ENCODE measurements around the gene HERC3. TPM values are rescaled to one million over a fixed set of nuclear protein-coding genes. Genes with fewer than 3 reads are reported as not detected.

HERC3 gene
- total and polyA plus RNA-seq, 4 donors, result 5.1 to 22.1 (median 10.0) TPM

GRCh38 chr4:88599298-88599697, 7.0 kb downstream of the HERC3 start:
- H3K36me3 ChIP-seq (ENCODE audit: control insufficient read depth in 4 of 4, insufficient read depth in 3 of 4, low read depth in 1 of 4, low read length in 3 of 4), result peaks cover 2 to 13% (median 4%) of the 10 kb centered on the region in 4 donors
- H3K9ac ChIP-seq (ENCODE audit: low read depth in 1 of 2, low read length in 2 of 2), result no peak overlapping the region
- no peak overlapping the region for H3K4me3 ChIP-seq (ENCODE audit: low read depth in 1 of 3, low read length in 3 of 3)
- TF ChIP-seq TAF1 (conservative IDR thresholded peaks at IDR 0.05), result no peak
- TF ChIP-seq HNF4A (conservative IDR thresholded peaks at IDR 0.05), result no peak
- TF ChIP-seq GABPA (IDR thresholded peaks at IDR 0.05 in 1 of 2, conservative IDR thresholded peaks at IDR 0.05 in 1 of 2), result no peak
- TF ChIP-seq EGR1 (IDR thresholded peaks at IDR 0.05; ENCODE audit: low read depth in 2 of 2), result no peak
- TF ChIP-seq CTCF (IDR thresholded peaks at IDR 0.05; ENCODE audit: low read depth, low read length, missing input control), result no peak
- no peak for TF ChIP-seq MAX (IDR thresholded peaks at IDR 0.05)
- TF ChIP-seq FOXA1 (IDR thresholded peaks at IDR 0.05), result no peak
- TF ChIP-seq NR2F2 (IDR thresholded peaks at IDR 0.05), result no peak
- no peak for TF ChIP-seq REST (IDR thresholded peaks at IDR 0.05)
- no peak overlapping the region for H3K27ac ChIP-seq (ENCODE audit: low read depth in 1 of 2, low read length in 2 of 2)
- H3K4me1 ChIP-seq (ENCODE audit: control insufficient read depth in 4 of 4, insufficient read depth in 4 of 4, low read length in 3 of 4), result peaks cover 0 to 4% (median 2%) of the 10 kb centered on the region in 4 donors
- DNase-seq (ENCODE audit: low spot score), result no peak
- WGBS, result 75% methylated on average over 3 of the region's 3 CpGs
- no peaks in the 10 kb centered on the region for H3K9me3 ChIP-seq (ENCODE audit: control insufficient read depth in 4 of 4, low read length in 3 of 4)
- no peaks in the 10 kb centered on the region for H3K27me3 ChIP-seq (ENCODE audit: control insufficient read depth in 4 of 4, insufficient read depth in 4 of 4, low read length in 3 of 4)

GRCh38 chr4:88599714-88600113, 7.4 kb downstream of the HERC3 start:
- peaks cover 0 to 4% (median 2%) of the 10 kb centered on the region in 4 donors for H3K4me1 ChIP-seq (ENCODE audit: control insufficient read depth in 4 of 4, insufficient read depth in 4 of 4, low read length in 3 of 4)

More at GRCh38 chr4:88599714-88600113, 7.4 kb downstream of the HERC3 start:
- H3K4me3 ChIP-seq (ENCODE audit: low read depth in 1 of 3, low read length in 3 of 3), result no peak overlapping the region
- peaks cover 2 to 13% (median 4%) of the 10 kb centered on the region in 4 donors for H3K36me3 ChIP-seq (ENCODE audit: control insufficient read depth in 4 of 4, insufficient read depth in 3 of 4, low read depth in 1 of 4, low read length in 3 of 4)
- DNase-seq (ENCODE audit: low spot score), result no peak
- 85% methylated on average over 1 of the region's 1 CpG for WGBS
- no peaks in the 10 kb centered on the region for H3K9me3 ChIP-seq (ENCODE audit: control insufficient read depth in 4 of 4, low read length in 3 of 4)
- TF ChIP-seq TAF1 (conservative IDR thresholded peaks at IDR 0.05) (no peak), ZBTB33 (IDR thresholded peaks at IDR 0.05) (no peak), GABPA (IDR thresholded peaks at IDR 0.05 in 1 of 2, conservative IDR thresholded peaks at IDR 0.05 in 1 of 2) (no peak), CTCF (IDR thresholded peaks at IDR 0.05; ENCODE audit: low read depth, low read length, missing input control) (no peak), HNF4G (IDR thresholded peaks at IDR 0.05) (no peak), RAD21 (IDR thresholded peaks at IDR 0.05) (no peak), RXRA (IDR thresholded peaks at IDR 0.05) (no peak), NR2F2 (IDR thresholded peaks at IDR 0.05) (no peak), REST (IDR thresholded peaks at IDR 0.05) (no peak), HNF4A (conservative IDR thresholded peaks at IDR 0.05) (no peak), ATF3 (IDR thresholded peaks at IDR 0.05) (no peak), YY1 (IDR thresholded peaks at IDR 0.05) (no peak), FOXA1 (IDR thresholded peaks at IDR 0.05) (no peak), MAX (IDR thresholded peaks at IDR 0.05) (no peak)
- H3K27ac ChIP-seq (ENCODE audit: low read depth in 1 of 2, low read length in 2 of 2), result no peak overlapping the region
- H3K9ac ChIP-seq (ENCODE audit: low read depth in 1 of 2, low read length in 2 of 2), result no peak overlapping the region
- no peaks in the 10 kb centered on the region for H3K27me3 ChIP-seq (ENCODE audit: control insufficient read depth in 4 of 4, insufficient read depth in 4 of 4, low read length in 3 of 4)

Data from liver (tissue), 9 donors.